GM10266 (cell line): Measurements from ENCODE around the gene NRIP1.

Source experiments
- DNase-seq: peaks from one replicate; pipeline ENCODE4 v3.0.0; 2012; ENCODE audit errors: extremely low spot score
- CTCF ChIP-seq: IDR thresholded peaks from 2 replicates; pipeline ENCODE4 v1.5.1; 2012; ENCODE audit warnings: mild to moderate bottlenecking, low read depth; ENCODE audit not compliant: control insufficient read depth, insufficient read depth; ENCODE audit errors: missing control alignments

The NRIP1 gene

DNA sequence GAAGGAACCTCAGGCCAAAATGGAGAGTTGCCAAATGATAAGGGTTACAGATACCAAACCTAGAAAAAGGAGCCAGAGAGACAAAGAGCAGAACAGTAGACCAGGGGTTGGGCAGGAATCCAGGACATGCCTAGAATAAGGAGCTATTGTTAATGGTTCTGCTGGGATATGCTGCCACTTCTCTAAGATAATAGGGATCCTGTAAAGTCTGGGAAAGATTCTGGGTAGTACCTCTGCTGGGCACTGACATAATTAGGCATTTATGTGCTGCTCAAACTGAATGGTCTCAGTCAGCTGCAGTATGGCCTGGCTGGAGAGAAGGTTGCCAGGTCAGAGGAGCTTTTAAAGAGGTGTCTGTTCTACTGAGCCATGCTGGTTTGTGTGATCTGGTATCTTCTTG lies 19.9 kb upstream of the NRIP1 start:
- TF ChIP-seq CTCF, result no peak
- DNase-seq, result no peak

- DNase-seq, result no peak
- no peak for TF ChIP-seq CTCF
These were observed 15.7 kb upstream of the NRIP1 start for GRCh38 chr21:15080526-15080925.

DNA sequence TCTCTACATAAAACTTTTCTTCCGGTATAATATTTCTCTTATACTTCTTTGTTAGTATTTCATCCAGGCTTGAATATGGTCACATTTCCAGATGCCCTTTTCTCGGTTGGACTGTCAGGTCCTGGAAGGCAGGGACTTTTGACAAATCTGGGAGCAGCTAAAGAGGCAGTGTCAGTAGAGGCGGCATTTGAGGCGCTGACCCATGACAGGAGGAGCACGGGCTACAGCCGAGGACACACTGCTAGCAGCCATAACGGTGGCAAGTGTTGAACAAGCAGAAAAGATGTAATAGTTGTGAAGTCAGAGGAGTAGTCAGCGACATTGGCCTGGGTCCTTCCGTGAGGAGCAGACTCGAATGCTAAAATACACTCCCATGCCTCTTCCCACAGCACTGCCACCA lies 14.5 kb upstream of the NRIP1 start:
- no peak for DNase-seq
- TF ChIP-seq CTCF, result no peak

DNA sequence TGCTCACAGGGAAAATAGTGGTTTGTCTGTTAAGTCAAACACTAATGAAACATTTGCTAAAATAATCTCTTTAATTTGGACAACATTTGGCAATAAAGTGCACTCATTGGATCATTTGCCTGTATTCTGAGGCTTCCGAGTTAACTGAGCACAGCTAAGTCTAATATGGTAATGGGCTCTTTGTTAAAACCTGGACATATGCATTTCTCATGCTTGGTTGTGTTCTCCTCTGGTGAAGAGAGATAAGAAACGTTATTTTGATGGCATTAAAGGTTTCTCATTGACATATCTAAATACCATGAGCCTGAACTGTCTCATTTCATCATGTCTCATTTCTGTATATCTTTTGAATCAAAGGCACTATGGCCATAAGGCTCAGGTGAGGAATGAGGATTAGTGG lies 13.4 kb upstream of the NRIP1 start:
- TF ChIP-seq CTCF, result no peak
- DNase-seq, result no peak

DNA sequence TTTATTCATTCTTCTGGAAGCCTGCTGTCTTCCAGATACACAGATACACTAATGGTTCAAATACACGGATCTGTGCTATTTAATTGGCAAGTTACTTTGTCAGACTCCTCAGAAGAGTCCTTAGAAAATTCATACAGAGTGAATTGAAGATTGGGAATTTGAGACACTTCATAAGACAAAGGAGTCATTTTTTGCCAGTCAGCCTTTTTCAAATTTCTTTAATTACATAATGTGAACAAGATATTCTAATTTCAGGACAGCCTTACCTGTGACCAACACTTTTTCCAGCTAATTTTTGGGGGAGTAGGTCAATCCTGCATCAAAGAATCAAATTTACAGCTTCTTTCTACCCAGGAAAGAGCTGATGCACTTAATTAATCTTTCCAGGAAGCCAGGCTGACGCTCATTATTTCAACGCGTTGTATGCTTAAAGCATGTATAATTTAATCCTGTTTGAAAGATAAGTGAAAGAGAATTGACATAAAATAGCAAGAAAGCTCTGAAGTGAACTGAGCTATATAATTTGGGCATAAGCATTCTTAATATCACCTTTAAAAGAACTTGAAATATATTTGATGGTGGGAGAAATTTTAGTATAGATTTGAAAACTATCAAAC lies 12.8 kb upstream of the NRIP1 start:
- no peak for TF ChIP-seq CTCF
- no peak for DNase-seq

- DNase-seq, result no peak
- TF ChIP-seq CTCF, result no peak
These were observed 11.9 kb upstream of the NRIP1 start for GRCh38 chr21:15076730-15077129.

DNA sequence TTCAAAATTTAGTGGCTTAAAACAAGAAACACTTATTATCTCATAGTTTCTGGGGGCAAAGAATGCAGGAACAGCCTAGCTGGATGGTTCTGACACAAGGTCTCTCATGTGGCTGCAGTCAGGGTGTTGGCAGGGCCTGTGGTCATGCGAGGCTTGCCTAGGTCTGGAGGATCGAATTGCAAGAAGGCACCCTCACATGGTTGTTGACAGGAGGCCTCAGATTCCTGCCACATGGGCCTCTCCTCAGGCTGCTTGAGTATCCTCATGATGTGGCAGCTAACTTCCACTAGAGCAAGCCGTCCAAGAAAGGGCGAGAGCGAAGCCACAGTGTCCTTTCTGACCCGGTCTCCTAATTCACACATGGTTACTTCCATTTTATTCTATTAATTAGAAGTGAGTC lies 6.2 kb upstream of the NRIP1 start:
- no peak for TF ChIP-seq CTCF
- DNase-seq, result no peak
